GM19468 (cell line): ENCODE data around the gene GFRA4.

Experiments
- ATAC-seq: cut with Tn5 transposase; IDR thresholded peaks from one replicate; pipeline ENCODE4 v1.9.1; 2021; ENCODE audit warnings: mild to moderate bottlenecking, moderate library complexity, moderate number of reproducible peaks; ENCODE audit not compliant: unreplicated experiment; ENCODE audit errors: extremely low read depth

The GFRA4 gene

DNA sequence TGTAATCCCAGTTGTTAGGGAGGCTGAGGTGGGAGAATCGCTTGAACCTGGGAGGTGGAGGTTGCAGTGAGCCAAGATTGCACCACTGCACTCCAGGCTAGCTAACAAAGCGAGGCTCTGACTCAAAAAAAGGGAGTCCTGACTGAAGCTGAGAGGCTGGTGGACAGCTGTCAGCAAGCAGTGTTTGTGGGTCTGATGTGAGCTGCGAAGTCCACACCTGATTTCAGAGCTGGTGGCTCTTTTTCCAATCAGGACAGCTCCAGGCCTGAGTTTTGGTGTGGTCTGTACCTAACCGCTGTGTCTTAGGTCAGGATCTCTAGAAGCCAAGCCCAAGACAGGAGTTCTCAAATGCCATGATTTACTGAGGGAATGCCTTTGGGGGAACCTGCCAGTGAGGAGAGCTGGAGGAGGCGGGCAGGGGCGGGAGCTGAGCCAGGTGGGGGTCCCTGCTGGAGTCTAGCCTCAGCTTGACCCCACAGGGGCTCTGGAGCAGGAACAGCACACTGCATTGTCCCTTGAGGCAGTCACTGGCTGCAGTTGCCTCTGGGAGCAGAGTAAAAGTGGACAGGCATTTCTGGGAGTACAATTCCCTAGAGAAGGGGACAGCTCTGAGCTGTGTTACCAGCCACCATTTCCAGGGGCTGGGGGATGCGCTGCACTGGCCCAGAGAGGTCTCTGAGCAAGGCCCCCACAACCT, 5.0 kb downstream of the GFRA4 start:
- no peak for ATAC-seq

DNA sequence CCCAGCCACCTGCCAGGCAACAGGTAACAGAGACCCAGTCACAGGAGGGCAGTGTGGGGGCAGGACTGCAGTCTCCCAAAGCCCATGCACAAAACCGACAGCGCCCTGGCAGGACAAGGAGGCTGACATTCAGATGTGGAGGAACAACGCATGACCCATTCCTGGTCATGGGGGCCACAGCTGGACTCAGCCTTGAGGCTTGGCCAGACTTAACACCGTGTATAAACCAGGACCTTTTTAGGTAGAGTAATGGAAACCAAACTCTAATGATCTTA, 8.1 kb downstream of the GFRA4 start:
- no peak for ATAC-seq

DNA sequence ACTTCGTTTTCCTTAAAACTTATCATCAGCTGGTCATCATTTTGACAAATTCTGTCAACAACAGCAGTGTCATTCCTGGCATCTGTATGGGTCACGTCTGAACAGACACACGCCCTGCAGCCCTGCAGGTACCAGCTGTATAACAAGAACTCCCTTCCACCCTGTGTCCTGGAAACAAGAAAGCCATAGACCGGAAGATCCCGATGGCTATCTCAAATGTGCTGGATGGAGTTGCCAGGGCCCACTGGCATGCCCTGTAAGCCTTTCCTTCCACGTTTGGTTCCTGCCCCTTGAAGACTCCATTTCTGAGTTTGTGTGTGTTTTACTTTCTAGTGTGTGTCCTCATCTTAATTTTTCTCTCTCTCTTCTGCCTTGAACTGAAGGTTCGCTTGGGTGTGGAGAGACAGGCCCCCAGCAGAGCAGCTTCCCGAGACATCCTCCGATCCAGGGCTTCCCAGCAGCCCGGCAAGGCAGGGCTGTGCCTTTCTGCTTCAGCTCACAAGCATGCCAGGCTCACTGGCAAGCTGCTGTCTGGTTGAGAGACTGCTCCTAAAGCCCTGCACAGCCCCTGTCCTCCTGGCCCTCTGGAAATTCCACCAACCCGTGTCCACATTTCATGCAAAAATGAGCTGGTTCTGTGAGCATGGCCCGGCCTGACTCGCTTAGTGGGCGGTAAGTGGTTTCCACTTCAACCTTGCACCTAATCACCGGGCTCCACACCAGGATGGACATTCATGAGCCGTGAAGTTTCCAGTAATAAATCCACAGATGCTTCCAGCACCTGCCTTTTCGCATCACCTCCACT, 8.7 kb downstream of the GFRA4 start:
- no peak for ATAC-seq

DNA sequence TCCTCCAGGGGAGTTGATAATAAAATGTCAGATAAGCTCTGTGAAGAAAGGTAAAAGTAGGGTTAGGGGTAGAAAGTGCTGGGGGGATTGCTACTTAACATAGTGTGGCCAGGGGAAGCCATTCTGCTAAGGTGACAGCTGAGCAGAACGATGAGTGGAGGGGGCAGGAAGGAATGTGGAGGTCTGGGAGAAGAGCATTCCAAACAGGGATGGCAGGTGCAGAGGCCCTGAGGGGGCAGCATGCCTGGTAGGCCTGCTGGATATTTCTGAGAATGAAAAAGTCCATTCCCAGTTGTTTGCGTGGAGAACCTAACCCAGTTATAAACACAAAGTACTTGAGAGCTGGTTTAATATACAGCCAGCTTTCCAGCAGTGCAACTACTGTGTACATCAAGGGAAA, 9.3 kb downstream of the GFRA4 start:
- no peak for ATAC-seq

DNA sequence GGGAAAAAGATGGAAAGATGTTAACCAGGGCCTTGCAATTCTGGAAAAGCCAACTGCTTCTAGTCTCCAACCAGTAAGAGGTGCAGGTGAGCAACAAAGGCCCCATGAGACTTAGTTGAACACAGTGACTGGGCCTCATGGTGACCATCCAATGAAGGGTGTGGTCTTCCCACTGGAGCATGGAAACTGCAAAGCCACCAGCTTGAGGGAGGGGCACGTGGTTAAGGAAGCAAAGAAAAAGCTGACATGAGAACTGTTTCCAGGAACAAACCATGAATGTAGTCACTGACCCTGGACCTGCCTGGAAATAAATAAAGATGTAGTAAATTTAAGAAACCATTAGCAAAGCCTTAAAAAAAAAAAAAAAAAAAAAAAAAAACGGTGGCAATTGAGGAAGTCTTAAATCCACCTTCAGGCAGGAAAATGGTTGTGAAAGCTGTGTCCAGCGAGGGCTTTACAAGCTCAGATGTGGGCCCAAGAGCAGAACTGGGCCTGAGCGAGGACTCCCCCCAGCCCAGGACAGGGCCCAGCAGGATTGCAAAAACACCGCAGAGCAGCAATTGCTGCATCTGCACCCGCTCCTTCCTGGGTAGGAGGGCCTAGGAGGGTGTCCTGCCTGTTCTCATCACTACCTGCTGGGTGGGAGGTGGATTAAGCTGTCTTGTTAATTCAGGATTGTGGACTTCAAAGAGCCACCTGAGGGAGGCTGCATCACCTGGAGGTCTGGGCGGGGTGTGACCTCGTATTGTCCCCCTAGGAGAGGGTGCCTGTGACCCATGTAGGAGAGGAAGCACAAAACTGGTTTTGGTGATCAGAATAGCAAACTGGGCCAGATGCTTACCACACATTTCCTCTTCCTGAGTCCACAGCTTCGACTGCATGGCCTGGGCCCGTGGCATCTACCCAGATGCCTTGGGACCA, 10.3 kb downstream of the GFRA4 start:
- ATAC-seq, result no peak

DNA sequence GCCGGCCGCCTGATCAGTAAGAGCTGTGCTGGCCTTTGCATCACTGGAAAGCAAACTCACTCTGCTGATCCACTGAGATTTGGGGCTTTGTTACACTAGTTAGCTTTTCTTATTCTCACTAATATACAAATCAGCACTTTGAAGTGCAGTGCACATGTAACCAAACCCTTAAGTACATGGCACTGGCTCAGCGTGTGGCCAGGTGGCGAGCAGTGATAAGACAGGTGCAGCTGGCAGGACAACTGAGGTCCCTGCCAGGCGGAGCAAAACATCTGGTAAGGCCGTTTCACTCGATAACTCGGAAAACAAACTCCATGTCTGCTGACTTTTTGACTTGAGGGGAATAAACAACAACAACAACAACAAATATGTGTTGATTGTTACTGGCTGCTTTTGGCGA, 11.0 kb downstream of the GFRA4 start:
- no peak for ATAC-seq

DNA sequence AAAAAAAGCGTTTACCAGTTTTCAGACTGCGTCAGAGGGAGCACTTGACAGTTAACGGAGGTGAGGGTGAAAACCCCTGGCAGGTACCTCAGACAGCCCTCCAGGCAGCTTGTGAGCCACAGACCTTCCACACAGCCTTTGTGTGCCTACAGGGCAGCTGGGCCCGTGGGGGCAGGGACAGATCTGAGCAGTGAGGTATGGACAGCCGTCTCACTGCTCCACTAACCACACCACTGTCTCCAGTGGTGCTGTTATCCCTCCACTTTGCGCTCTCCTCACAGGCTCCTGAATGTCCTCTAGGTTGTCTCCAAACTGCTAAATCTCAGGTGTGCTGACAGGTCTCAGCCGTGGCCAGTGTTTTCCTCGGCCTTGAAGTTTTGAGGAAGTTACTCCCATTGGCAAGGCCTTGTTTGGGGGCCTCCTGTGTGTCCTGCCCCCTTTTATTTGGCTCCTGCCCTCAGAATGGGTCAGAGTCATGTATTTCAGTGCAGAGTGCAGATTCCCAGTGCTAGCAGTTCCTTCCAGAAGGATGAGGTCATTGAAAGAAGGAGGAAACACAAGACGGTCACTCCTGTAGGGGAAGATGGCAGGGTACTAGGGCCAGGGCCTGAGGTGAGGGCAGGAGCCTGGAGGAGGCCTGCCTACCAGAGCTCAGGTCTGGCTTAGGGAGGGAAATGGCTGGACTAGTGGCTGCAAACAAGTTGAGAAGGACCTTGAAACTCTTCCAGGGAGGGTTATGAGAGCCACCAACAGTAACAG, 11.8 kb downstream of the GFRA4 start:
- ATAC-seq, result no peak

DNA sequence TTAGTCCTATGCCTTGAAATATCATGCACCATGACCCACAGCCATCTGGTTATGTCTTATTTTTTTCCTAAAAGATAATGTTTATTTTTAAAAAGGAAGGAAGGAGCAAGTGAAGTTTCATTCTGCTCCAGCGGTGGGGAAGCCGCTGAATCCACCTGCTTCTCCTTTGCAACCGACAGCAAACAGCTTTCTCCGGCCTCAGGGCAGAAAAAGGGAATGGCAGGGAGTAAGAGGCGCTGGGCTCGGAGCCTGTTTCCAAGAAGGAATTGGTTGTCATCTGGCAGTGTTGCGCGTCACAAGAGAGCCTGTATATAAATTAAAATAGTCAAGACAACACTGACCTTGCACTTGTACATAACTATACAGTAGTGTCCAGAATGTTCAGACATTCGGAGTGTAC, 14.2 kb downstream of the GFRA4 start:
- ATAC-seq, result no peak

DNA sequence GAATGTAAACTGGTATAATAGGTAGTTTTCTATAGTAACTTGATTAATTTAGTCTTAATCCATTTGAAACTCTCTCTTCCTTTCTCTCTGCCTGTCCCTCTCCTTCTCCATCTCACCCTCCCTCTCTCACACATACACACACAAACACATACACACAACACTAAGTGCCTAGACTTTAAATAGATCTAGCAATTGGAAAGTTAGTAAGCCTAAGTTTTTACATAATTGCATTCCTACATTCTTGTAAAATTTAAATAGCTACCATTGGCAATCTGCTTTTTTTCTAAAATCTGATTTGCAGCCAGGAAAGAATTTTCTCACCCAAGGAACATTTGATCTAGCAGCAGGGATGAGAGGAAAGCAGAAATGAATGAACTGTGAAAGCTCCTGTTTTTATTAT, 15.7 kb downstream of the GFRA4 start:
- ATAC-seq, result no peak

DNA sequence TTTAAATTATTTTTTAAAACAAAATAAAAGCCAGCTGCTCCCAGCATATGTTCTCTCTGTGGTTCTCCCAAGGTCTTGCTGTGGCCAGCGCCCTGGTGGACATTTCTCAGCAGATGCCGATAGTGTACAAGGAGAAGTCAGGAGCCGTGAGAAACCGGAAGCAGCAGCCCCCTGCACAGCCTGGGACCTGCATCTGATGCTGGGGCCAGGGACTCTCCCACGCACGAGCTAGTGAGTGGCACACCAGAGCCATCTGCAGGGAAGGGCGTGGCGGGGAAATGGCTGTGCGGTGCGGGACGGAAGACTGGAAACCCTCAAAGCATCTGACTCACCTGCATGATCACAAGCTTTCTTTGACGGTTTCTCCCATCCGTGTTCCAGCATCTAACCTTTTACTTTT, 16.5 kb downstream of the GFRA4 start:
- no peak for ATAC-seq

DNA sequence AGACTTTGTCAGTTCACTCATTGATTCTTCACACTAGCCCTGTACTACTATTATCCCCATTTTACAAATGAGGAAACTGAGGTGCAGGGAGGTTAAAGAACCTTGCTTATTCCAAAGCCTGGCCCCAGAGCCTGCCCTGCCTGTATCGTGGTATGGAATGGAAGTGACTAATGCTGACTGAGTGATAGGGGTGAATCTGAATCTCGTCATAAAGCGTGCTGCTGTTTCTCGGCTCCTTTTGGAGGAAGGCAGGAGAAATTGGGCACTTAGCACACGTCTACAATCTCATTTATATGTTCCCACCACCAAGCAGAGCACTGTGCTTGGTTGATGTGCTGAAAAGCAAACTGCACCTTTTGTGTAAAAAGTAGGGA, 17.1 kb downstream of the GFRA4 start:
- ATAC-seq, result no peak

DNA sequence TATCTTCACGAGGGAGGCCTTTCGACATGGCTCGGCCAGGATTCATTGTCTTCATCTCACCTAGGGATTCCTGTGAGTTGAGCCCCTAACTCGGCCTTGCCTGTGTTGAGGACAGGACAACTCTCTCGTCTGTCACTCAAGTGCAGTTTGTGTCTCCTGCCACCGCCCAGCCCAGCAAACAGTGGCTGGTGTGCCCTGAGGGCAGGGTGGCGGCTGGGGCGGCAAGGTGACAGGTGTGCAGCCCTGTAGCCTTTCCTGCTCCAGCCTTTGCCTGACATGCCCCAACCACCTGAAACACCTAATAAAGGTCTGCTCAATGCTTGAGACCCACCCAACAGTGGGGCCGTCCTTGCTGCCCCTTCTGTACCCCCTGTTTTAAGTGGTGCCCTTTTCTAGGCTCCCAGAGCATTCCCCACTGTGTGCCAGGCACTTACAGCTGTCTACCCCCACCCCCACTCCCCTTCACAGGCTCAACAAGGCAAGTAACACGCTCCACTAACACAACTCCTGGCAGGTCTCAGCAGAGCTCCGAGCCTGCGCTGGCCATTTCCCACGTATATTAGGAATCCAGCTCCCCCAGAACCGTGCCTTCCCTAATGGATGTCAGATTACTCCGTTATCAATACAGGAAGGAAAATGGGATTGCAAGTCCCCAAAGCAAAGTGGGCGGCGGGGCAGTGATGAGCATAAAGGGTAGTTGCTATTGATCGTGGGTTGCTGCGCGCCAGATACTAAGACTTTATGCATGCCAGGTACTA, 17.7 kb downstream of the GFRA4 start:
- ATAC-seq, result no peak

DNA sequence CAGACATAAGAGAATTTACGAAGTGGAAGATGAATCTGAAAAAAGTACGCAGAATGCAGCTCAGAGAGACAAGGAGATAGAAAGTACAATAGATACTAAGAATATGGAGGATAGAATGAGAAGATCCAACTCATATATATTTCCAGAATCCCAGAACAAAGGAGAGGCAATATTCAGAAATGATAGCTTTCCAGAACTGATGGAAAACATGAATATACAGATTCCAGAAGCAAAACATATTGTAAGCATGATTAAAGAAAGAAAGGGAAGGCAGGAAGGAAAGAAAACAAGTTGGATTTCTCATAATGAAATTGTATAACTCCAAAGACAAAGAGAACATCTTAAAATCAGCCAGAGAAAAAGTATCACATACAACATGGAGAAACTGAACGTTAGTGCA, 22.9 kb downstream of the GFRA4 start:
- no peak for ATAC-seq

DNA sequence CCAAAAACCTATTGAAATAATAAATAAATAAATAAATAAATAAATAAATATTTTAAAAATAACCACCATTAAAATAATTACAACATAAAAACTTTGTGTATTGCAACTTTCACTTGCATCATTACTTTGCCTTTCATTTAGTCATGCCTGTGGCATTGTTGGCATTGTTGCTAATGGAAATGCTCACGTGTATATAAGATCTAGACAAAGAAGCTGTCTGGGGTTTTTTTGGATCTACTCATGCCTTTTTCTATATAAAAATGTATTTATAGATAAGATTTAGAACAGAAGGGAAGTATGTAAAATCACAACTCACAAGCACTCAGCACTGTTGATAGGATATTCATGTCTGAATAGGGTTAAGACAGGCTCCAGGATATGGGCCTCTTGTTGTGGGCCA, 27.9 kb downstream of the GFRA4 start:
- ATAC-seq, result no peak

DNA sequence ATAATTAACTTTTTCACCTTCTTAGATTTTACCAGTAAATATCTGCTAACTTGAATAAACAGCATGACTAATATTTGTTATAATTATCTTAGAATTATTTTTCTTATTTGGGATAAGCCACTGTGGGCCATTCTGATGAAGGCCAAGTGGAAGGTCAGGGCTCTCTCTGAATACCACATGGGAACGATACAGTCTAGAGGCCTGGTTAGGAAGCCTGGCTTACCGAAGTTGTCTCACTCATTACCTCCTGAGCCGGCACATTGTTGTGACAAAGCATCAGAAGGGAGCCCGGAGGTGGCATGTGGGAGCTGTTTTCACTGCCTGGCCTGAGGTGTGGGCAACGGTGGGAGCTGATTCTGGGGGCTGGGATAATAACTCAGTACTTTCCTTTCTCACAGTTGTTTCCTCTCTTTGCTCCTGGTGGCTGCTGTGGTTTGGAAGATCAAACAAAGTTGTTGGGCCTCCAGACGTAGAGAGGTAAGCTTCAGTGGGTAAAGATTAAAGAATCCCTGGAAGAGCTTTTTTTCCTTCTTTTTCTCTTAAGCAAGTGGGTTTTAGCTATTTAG, 29.2 kb downstream of the GFRA4 start:
- ATAC-seq, result no peak

DNA sequence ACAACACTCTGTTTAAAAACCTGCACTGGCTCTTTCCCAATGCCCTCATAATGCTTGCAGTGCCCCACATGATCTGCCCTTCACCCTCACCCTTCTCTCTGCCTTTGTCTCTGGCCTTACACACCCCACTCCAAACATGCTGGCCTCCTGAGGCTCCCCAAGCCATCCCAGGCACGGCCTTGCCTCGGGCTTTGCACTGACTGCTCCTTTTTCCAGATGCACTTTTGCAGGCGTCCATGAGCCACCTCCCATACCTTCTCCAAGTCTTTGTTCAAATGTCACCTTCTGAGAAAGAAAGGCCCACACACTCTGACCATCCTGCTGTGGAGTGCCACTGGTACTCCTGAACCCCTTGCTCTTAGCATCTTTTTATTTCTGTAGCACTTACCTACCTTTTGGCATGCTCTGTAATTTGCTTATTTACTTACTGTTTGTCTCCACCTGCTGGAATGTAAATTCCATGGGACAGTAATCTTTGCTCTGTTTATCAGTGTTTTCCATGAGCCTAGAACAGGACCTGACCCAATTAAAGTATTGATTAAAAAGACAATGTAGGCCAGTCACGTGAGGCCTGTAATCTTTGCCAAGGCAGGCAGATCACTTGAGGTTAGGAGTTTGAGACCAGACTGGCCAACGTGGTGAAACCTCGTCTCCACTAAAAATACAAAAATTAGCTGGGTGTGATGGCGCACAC, 30.7 kb downstream of the GFRA4 start:
- no peak for ATAC-seq

DNA sequence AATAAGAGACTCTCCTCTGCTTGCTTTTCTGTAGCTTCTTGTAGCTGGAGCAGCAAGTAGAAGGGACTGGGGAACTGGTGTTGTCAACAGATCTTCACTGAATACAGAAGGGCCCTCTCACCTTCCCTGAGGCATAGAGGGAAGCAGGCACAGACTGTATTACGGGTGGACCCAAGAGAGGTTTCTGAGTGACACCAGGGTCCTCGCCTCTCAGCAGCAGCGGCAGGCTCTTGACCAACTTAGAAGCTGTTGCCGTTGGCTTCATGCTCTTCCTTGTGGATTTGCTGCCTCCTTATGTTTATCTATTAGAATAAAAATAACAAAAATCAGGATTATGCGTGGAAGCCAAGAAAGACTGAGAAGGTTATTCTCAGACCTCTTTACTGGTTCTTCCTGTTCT, 31.7 kb downstream of the GFRA4 start:
- no peak for ATAC-seq

DNA sequence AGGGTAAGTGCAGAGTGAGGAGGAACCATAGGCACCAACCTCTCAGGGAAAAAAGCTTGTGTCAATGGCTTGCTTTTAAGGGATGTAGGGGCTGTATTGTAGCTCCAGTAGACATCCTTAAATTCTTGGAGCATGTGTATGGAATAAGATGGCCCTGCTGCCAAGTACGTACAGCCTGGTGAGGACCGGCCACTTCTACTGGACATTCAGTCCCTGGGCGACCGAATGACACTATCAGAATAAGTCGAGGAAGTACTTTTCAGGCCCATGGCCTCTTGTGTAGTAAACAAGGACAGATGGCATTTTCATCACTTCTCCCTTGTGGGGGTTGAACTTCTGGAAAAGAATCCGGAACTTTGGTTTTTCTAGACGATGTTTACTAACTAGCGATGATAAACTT, 32.8 kb downstream of the GFRA4 start:
- ATAC-seq, result no peak

DNA sequence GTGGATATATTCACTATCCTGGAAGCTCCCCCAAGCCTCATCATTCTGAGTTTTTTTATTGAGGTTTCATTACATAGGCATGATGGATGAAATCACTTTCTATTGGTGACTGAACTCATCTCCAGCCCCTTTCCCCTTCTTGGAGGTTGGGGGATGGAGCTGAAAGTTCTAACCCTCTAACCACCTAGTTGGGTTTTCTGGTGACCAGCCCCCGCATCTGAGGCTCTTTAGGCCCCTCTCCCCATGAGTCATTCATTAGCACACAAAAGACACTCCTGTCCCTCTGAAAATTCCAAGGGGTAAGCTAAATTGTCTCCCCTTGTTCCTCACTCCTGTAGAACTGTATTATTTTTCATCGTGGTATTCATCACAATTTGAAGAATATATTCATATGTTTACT, 33.3 kb downstream of the GFRA4 start:
- ATAC-seq, result no peak
